HEK293T (cell line): ENCODE results near the gene LSAMP.

Experiments used
- CTBP1 ChIP-seq: fragments of 450-650 bp; IDR thresholded peaks from 2 replicates; pipeline ENCODE4 v1.6.1; 2016; ENCODE audit warnings: borderline replicate concordance
- ELF4 ChIP-seq: fragments of 450-650 bp; IDR thresholded peaks from 2 replicates; pipeline ENCODE4 v1.6.1; 2017; ENCODE audit warnings: antibody characterized with exemption
- FOXA1 ChIP-seq: fragments of 450-650 bp; IDR thresholded peaks from 2 replicates; pipeline ENCODE4 v1.6.1; 2016; ENCODE audit warnings: mild to moderate bottlenecking
- FOXM1 ChIP-seq: fragments of 450-650 bp; IDR thresholded peaks from 2 replicates; pipeline ENCODE4 v1.6.1; 2017; ENCODE audit warnings: mild to moderate bottlenecking, borderline replicate concordance
- PKNOX1 ChIP-seq: fragments of 450-650 bp; IDR thresholded peaks from 2 replicates; pipeline ENCODE4 v1.6.1; 2016
- SP1 ChIP-seq: fragments of 450-650 bp; IDR thresholded peaks from 2 replicates; pipeline ENCODE4 v1.6.1; 2017

GRCh38 chr3:116233711-116234357, 211.5 kb downstream of the LSAMP start:
- no peak for TF ChIP-seq ELF4
- TF ChIP-seq SP1 = no peak
- no peak for TF ChIP-seq PKNOX1
- TF ChIP-seq CTBP1 = no peak
- no peak for TF ChIP-seq FOXM1
- TF ChIP-seq FOXA1 = no peak
